Fibroblast of skin of left quadriceps (primary cell): ENCODE data around the gene ZSCAN20.
"Not testable (repeated sequence)": the region's sequence is repeated elsewhere in the genome, so short reads cannot be mapped to it uniquely, and the experiment has no call there.

Source experiments
- DNase-seq, 2 experiments: peaks; one replicate each; pipeline ENCODE4 v3.0.0-alpha.2; 2013; ENCODE audit warnings: low read depth in 2 of 2

ZSCAN20 gene

DNA sequence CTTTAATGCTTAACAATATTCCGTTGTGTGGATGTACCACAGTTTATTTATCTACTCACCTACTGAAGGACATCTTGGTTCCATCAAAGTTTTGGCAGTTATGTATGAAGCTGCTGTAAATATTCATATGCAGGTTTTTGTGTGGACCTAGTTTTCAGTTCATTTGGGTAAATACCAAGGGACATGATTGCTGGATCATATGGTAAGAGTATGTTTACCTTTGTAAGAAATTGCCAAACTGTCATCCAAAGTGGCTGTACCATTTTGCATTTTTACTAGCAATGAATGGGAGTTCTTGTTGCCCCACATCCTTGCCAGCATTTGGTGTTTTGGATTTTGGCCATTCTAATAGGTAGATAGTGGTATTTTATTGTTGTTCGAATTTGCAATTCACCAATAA lies 10.0 kb downstream of the ZSCAN20 start:
- DNase-seq, result no peak

DNA sequence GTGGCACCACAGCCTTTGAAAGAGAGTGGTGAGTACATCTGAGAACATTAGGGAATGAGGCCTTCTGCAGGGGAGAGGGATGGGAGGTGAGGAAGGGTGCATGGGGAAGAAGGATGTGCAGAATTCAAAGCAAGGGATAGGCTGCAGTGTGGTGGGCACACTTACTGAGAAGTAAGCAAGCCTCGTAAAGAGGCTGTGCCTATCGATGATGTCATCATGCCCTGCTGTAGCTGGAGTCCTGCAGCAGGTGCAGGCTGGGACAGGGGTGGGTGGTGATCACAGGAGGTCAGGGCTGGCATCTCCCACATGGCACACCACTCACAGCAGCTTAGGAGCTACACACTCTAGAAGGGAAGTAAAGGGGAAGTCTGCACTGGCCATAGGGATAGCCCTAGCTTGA lies 16.2 kb downstream of the ZSCAN20 start:
- DNase-seq, result no peak

DNA sequence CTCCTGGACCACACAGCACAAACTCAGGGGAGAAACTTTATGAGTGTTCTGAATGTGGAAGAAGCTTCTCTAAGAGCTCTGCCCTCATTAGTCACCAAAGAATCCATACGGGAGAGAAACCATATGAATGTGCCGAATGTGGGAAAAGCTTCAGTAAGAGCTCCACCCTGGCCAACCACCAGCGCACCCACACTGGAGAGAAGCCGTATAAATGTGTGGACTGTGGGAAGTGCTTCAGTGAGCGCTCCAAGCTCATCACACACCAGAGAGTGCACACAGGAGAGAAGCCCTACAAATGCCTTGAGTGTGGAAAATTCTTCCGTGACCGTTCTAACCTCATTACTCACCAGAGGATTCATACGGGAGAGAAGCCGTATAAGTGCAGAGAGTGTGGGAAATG lies 22.5 kb downstream of the ZSCAN20 start:
- DNase-seq, result no peak

DNA sequence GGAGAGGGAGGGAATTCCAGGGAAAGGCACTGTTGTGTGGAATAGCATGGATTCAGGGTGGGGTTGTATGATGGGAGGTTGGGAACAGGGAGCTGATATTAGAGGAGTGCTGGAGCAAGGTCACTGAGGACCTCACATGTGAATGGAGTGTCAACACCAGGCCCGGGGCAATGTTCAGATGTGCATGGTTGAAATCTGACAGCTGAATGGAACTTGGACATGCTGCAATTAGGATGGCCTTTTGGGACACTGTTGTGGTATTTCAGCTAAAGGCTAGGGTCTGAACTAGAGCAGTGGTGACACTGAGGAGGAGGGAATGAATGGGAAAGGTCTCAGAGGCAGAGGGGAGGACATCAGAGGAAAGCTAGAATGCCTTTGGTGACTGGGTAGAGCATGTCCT lies 25.0 kb downstream of the ZSCAN20 start:
- no peak for DNase-seq

DNA sequence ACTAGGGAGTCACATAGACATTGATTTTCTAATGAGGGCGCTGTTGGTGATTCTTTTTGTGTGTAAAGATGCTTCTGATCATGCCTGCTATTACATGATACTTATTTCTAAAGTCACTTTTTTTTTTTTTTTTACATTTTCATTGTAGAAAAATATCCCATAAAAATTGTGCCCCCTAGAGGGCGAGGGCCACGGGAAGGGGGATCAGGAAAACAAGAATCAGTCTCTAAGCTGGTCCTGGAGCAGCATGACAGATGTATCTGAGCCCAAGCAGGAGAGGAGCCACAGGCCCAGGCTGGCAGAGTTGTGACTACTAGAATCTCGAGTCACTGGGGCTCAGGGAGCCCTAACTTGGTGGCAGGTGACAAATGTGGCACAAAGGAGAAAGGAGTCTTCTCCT lies 28.1 kb downstream of the ZSCAN20 start:
- no peak for DNase-seq

DNA sequence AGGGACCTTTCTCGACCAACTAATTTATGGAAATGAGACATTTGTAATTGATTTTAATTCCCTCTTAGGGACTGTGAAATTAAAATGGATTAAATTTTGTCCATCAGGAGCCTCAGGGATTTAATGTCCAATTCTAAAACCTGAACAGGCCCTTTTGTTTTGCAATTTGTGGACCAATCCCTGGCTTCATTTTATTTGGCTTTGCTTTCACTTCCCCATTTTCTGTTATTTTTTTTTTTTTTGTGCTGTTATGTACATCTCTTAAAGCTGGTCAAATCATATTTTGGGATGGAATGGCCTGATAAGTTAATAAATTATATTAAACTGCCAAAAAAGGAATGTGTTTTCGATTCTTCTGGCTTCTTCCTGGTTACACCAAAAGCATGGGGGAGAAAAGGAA lies 28.9 kb downstream of the ZSCAN20 start:
- DNase-seq, result no peak

DNA sequence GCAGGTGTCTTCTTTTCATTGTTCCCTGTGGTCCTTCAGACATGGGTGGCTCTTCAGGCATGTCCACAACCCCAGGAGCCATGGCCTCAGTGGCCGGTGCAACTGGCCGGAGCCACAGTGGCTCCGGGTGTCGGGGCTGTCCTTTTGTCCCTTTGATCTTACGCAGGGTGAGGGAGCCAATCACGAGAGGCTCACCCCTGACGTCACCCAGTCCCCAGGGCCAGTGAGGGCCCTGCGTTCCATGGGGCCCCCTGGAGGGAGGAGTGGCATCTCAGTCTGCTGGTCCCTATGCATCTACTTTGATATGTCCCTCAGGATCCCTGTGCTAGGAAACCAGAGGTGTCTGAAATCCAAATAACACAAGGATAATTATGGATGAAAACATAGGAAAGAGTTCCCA lies 29.3 kb downstream of the ZSCAN20 start:
- DNase-seq, result no peak

DNA sequence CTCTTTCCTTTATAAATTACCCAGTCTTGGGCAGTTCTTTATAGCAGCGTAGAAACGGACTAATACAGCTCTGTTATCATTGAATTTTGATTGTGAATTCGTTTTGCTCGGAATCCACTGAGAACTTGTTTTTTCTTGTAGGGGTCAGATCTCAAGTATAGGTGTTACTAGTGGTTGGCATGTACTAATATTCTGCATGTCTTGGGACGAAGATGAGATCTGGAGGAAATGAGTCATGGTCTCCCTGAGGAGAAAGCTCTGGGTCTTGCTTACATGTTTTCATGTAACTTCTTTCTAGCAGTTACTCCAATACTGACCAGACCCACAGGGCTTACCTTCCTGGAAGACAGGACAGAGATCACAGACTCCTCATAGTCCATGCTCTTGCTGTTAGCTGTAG lies 30.3 kb downstream of the ZSCAN20 start:
- peak; percentile 15 to 18 for DNase-seq

DNA sequence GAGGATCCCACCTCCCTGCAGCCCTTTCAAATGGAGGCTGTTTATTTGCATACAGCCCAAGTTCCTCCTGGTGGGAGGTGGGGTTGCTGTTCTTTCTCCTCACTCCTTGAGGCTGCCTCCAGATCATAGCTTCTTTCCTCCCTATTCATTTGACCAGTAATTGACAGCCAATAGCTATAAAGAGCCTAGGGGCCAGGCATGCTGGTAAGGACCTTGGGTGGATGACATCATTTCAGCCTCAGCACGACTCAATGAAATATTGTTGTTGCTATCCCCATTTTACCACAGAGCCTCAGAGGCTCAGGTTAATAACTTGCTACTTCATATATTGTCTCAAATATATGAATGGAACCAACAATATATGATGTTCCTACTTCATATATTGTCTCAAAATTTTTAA lies 31.1 kb downstream of the ZSCAN20 start:
- DNase-seq, result no peak

DNA sequence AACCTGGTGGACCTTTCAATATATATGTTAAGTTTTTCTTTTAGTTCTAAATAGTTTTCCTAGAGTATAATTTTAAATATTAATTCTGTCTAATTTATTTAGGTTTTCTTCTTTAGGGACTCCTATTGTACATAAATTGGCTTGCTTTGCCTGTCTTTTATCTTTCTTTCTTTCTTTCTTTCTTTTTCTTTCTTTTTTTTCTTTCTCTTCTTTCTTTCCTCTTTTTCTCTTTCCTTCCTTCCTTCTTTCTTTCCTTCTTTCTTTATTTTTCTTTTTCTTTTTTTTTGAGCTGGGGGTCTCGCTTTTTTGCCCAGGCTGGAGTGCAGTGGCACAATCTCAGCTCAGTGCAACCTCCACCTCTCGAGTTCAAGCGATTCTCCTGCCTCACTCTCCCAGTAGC lies 35.2 kb downstream of the ZSCAN20 start:
- DNase-seq, result no peak

DNA sequence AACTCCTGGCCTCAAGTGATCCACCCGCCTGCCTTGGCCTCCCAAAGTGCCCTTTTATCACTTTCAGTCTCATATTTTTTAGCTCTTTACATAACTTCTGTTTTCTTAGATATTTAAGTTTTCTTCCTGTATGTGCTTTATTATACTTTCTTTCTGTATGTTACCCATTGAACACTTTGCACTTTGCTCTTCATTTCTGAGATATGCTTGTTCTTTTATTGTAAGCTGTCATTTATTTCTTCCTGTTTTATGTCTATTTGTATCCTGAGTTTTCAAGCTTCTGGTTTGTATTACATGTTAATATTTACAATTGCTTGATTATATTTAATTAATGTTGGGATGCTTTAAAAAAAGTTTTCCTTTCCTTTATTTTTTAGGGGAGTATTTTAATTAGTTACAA lies 35.7 kb downstream of the ZSCAN20 start:
- no peak for DNase-seq

DNA sequence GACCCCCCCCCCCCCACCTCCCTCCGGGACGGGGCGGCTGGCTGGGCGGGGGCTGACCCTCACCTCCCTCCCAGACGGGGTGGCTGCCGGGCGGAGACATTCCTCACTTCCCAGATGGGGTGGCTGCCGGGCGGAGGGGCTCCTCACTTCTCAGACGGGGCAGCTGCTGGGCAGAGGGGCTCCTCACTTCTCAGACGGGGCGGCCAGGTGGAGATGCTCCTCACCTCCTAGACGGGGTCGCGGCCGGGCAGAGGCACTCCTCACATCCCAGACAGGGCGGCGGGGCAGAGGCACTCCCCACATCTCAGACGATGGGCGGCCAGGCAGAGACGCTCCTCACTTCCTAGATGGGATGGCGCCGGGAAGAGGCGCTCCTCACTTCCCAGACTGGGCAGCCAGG lies 36.8 kb downstream of the ZSCAN20 start:
- not testable (repeated sequence) for DNase-seq

DNA sequence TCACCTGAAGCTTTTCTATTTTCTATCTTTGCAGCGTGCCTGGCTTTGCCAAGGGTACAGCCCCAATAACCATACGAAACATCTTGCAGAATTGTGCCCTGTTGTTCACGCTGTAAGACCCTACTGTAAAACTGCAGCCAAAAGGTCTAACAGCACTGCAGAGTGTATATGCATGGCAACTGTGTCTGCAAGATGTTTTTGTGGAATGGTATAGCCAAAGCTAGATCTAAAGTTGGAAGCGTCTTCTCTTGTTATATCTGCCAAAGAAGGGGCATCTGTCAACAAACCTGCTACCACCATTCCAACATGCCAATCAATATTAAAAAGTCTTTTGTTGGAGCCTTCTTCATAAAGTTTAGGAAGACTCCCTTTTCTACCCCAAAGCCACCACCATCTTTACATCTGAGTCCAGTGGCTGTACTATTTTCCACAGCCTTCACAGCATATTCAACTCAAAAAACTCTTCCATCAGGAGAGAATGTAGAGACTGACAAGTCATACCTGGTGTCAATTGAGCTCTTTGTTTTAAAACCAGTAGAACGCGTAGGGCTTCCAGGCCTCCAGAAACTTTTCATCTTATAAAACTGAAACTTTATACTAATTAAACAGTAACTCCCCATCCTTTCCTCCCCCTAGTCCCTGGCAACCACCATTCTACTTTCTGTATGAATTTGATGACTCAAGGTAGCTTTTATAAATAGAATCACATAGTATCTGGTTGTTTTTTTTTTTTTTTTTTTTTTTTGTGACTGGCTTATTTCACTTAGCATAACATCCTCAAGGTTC lies 40.0 kb downstream of the ZSCAN20 start:
- DNase-seq, result no peak

DNA sequence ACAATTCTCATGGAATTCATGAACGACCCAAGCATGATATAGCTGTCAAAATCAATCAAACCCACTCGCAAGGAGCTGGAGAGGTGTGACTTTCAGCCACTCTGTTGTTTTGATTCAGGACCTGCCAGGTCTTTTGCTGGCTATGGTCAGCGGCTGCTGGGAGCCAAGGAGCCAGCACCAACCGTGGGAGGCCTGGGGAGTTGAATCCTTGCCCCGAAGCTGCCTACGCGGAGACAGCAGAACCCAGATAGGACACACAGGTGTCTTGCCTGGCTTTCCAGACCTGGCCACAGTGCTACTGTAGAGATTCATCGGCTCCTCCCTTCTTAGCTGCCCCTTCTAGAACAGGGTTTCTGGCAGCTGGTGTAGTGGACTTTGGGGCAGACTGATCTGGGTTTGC lies 42.7 kb downstream of the ZSCAN20 start:
- no peak for DNase-seq

DNA sequence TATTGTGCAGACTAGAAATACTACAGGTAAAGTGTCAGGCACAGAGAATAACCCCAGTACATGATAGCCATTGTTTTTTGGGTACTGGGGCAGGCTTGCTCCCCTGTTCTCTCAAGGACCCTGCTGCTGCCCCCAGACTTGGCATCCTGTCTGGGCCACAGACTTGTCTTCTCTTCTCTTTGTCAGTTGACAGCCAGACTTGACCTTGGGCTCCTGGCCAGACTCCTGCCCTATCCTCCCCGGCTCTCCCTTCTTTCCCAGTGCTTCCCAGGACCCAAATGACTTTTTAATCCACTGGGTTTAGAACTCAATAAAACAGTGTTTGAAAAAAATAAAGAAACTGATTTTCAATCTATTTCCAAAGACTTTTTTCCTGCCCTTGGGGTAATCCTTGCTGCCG lies 43.2 kb downstream of the ZSCAN20 start:
- no peak for DNase-seq

DNA sequence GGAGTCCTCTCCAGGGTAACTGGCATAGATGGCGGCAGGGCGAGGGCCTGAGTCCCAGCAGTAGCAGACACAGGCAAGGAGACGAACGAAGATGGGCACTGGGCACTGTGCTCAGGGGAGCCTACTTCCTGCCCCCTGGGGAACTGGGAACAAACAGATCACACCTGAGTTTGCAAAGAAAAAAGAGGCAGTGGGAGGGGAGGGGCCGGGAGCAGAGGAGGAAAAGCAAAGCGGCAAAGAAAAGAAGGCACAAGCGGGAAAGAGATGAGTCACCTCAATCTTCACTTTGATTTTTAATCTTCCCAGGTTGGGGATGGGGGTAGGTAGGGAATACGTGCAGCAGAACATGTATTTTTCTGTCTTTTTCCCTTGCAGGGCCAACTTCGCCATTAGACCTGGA lies 44.0 kb downstream of the ZSCAN20 start:
- no peak for DNase-seq

DNA sequence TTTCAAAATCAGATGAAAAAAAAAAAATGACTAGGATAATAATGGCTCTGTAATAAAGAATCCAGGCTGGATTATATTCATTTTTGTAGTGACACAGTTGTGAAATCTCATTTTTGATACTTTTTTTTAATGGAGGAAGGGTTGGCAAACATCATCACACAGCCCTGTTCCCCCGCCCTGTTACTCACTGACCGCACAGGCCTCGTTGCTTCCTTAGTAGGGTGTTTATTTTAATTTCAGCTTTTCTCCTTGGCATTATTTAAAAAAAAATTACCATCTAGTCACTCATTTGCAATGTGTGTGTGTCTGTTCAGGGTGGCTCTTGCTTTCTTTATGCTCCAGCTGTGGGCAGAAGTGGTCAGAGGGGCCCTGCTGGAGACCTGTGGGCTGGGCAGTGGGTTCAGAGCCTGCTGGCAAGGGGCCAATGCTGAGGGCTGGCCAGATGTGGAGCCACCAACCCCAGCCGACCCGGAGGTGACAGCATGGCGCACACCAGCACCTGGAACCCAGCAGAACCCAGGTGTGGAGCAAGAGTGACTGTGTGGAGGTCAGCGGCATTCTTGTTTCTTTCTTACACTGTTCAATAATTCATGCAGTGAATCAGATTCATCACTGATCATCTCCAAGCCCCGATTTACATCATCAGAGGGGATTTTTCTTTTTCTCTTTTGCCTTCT lies 44.6 kb downstream of the ZSCAN20 start:
- no peak for DNase-seq

DNA sequence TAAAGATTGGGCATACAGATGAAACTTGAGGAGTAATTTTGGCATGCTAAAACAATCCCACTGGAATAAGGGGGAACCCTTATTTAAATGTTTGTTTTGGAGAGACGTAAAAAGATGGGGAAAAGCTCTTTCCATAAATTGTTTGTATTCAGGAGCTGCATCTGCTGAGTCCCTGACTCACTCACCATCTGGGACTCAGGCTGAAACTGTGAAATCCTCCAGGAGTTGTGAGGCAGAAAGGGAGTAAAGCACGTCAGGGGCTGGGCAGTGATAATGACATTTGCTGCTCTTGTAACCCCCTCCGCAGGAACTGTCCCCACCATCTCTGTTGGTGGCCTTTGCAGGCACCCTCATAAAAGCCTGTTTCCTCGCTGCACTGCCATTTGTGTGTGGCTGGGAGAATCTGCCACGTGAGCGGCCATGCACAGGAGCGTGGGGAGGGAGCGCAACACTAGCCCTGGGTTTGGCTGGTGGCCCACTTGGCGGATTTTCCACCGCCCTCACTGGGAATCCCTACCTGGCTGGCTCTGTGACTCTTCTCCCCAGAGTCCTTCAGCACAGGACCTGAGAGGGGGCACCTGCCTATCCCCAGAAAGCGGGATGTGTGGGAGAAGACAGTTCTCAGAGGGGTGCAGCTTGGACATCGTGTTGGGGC lies 45.3 kb downstream of the ZSCAN20 start:
- DNase-seq, result peak in 1 of 2 experiments; percentile 5

DNA sequence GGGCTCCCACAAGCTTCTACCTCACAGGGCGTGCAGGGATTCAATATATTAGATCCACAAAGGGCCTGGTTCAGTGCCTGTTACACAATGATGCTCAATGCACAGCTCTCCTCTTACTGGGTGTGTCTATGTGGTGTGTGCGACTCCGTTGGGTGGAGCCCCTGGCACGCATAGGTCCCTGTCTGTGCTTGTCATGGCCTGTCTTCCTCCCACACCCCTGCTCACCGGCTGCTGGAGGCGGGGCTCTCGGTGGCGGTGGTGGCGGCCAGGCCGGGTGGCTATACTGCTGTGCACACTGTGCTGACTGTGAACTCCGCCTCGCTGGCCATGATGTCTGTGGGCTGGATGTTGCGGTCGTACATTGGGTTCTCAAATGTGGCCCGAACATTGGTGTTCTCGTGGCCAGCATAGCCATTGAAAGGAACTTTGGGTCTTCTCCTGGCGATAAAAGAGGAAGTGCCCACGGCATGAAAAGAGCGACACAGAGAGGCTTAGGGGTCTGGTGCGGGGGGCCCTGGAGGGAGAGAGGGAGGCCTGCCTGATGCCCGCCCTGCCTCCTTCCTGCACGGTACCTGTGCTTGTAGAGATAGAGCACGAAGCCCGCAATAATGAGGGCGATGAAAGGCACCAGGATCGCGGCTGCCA lies 46.9 kb downstream of the ZSCAN20 start:
- no peak for DNase-seq

DNA sequence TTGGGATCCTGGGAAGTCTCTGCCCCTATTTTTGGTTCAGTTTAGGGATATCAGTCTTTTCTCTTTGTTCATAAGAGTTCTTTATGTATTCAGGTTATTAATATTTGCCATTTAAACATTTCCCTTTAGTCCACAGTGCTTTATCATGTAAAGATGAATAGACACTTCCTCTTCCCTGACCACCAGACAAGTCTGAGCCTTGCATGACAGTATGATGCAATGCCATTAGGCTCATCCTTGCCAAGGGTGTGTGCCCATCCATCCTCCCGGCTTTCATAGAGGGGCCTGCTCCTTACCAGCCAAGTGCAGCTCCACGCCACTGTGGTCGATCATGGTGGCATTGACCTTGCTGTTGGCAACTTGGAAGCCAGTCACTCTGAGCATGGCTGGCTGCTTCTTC lies 52.1 kb downstream of the ZSCAN20 start:
- DNase-seq, result no peak

DNA sequence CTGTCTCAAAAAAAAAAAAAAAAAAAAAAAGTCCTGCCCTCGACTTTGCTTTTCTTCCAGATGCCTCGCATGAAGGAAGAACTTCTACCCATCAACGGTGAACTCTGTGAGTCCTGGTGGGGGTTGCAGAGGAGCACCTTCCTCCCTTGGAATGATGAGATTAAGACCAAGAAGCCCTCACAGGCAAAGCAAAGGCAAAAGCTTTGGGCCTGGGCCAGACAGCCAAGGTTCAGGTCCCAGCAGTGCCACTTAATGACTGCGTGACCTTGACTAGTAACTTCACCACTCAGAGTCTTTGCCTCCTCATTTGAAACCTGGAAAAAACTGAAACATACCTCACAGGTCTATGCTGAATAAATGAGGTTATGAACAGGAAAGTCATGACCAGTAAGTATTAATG lies 55.5 kb downstream of the ZSCAN20 start:
- no peak for DNase-seq

DNA sequence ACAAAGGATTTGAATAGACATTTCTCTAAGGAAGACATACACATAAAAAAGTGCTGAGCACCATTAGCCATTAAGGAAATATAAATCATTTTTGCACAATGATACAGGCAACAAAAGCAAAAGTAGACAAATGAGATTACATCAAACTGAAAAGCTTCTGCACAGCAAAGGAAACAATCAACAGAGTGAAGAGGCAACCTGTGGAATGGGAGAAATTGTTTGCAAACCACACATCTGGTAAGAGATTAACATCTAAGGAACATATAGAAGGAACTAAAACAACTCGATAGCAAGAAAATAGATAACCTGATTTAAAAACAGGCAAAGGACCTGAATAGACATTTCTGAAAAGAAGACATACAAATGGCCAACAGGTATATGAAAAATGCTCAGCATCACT lies 57.5 kb downstream of the ZSCAN20 start:
- DNase-seq, result no peak

DNA sequence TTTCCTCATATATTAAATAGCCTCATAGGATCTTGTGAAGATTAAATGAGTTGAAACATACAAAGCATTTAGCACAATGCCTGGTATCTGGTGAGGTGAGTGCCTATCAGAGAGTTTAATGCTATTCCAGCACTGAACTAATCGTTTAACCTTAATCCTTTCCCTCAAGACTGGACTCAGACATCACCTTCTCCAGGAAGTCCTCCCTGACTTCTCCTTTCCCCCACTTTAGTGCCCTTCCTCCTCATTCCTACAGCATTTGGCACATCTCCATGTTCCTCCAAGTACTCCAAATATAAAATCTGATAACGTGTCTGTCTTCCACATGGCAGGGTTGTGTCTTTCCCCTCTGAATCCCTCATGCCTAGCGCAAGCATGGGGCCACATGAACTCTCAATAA lies 59.8 kb downstream of the ZSCAN20 start:
- DNase-seq, result no peak
